ENCODE data around the gene RTBDN.
A peak's percentile ranks its signal among the peaks of the same experiment; 100 is the strongest.

RTBDN gene

DNA sequence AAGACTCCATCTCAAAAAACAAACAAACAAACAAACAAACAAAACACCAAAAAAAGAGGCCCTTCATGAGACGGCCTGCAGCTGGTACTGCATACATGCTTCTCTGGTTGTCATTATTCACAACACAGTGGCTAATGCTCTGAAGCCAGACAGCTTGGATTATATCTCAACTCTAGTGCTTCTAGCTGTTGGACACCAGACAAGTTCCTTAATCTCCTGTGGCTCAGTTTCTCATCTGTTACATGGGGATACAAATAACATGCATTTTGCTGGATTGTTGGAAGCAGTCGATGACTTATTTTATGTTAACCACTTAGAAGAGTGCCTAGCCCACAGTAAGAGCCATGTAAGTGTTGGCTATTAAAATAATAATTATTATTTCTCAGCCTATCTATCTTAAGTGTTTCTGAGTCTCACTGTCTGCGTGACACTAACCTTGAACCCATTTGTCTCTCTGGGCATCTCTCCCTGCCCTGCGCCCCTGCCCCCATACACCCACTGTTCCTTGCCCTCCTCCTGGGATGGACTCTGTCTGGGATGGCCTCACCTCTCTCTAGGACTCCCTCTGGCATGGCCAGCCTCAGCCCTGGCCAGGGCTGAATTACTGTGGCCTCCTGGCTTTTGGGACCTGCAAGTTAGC lies 46.2 kb downstream of the RTBDN start:
- TF ChIP-seq, protein P1, sequence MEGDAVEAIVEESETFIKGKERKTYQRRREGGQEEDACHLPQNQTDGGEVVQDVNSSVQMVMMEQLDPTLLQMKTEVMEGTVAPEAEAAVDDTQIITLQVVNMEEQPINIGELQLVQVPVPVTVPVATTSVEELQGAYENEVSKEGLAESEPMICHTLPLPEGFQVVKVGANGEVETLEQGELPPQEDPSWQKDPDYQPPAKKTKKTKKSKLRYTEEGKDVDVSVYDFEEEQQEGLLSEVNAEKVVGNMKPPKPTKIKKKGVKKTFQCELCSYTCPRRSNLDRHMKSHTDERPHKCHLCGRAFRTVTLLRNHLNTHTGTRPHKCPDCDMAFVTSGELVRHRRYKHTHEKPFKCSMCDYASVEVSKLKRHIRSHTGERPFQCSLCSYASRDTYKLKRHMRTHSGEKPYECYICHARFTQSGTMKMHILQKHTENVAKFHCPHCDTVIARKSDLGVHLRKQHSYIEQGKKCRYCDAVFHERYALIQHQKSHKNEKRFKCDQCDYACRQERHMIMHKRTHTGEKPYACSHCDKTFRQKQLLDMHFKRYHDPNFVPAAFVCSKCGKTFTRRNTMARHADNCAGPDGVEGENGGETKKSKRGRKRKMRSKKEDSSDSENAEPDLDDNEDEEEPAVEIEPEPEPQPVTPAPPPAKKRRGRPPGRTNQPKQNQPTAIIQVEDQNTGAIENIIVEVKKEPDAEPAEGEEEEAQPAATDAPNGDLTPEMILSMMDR (IDR thresholded peaks at IDR 0.05; ENCODE audit: extremely low read depth, missing control alignments), result no peak
- DNase-seq (ENCODE audit: low spot score), result no peak

DNA sequence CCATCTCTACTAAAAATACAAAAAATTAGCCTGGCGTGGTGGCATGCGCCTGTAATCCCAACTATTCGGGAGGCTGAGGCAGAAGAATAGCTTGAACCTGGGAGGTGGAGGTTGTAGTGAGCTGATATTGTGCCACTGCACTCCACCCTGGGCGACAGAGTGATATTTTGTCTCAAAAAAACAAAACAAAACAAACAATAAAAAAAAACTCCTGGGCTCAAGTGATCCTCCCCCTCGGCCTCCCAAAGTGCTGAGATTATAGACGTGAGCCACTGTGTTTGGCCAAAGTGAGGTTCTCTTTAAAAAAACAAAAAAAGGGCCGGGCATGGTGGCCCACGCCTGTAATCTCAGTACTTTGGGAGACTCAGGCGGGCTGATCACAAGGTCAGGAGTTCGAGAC lies 46.9 kb downstream of the RTBDN start:
- no peak for DNase-seq (ENCODE audit: low spot score)
- TF ChIP-seq, protein P1 (IDR thresholded peaks at IDR 0.05; ENCODE audit: extremely low read depth, missing control alignments), result no peak

DNA sequence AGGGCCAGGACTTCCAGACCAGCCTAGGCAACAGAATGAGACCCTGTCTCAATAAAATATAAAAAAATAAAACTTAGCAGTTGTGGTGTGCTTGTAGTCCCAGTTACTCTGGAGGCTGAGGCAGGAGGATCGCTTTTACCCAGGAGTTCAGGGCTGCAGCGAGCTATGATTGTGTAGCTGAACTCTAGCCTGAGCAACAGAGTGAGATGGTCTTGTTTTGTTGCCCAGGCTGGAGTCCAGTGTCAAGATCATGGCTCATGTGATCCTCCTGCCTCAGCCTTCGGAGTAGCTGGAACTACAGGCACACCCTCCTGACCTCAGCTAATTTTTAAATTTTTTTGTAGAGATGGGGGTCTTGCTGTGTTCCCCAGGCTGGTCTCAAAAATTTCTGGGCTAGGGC lies 47.4 kb downstream of the RTBDN start:
- TF ChIP-seq, protein P1 (IDR thresholded peaks at IDR 0.05; ENCODE audit: extremely low read depth, missing control alignments), result no peak
- DNase-seq (ENCODE audit: low spot score), result no peak

DNA sequence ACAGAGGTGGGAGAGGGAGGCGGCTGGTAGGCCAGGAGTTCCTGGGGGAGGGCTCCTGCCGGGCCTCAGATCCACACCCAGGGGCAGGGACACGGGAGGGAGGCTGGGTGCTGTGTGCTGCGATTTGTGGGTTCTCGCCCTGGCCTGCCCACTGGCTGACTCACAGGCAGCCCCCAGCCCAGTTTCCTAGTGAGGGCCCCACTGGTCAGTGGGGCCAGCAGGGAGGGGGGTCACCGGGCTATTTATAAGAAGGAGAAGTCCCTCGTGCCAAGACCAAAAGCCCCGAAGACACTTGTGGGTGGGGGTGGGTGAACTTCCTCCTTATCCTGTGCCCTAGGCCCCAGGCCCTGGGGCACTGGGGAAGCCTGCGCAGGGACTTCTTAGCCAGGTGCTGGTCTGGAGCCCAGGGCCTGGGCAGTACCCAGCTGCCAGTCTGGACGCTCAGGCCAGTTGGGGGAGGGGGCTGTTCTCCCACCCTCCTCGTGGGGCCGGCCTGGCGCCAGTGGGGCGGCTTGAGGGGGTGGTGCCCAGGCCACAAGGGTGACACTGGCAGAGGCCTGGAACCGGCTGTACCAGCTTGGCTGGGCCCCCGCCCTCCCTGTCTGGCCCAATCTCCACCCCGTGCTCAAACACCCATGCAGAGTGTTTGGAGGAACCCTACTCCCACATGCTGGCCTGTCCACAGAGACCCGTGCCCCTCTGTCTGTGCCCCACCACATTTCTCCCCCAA lies 48.1 kb downstream of the RTBDN start:
- peak; percentile 15 for DNase-seq (ENCODE audit: low spot score)

DNA sequence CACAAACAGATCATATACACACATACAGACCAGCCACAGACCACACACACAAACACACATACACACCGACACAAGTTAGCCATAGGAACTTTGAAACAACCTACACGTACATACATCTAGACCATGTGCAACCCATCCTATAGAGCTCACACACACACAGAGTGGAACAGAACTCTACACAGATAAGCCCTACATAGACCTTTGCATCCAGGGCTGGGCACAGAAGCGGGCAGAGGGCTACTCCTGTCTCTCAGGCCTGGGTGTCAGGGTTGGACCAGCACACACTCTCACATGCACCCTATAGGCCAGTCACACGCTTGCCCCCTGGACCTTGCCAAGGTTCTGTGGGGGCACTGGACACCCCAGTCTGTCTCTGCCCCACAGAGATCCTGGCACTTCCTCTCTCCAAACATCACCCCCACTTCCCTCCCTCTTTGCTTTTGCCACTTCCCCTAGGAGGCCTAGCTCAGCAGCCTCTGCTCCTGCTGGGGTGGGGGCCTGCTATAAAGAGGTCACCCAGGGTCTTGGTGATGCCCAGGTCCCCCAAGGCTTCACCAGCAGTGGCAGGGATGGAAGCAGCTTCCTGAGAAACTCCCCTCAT lies 48.8 kb downstream of the RTBDN start:
- no peak for DNase-seq (ENCODE audit: low spot score)
- TF ChIP-seq, protein P1 (IDR thresholded peaks at IDR 0.05; ENCODE audit: extremely low read depth, missing control alignments), result no peak

More for the DNA sequence above, 48.1 kb downstream of the RTBDN start:
- TF ChIP-seq, protein P1 (IDR thresholded peaks at IDR 0.05; ENCODE audit: extremely low read depth, missing control alignments), result no peak

DNA sequence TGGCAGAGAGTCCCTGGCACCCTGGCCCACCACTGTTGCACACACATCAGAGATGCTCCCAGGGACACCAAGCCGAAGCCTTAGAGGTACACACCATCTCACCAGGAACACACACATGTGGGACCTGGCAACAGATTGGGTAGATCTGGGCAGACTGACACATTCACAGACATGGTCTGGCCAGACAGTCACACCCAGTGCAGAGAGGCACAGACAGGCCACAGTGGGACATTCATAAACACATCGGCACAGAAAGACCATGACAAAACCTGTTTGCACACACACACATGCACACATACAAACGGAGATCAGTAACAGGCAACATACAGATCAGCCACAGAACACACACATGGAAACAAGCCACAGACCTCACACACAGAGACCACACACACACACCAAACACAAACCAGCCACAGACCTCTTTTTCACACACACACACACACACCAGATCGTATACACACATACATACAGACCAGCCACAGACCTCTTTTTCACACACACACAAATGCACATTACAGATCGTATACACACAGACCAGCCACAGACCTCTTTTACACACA lies 49.4 kb downstream of the RTBDN start:
- no peak for DNase-seq (ENCODE audit: low spot score)
- TF ChIP-seq, protein P1 (IDR thresholded peaks at IDR 0.05; ENCODE audit: extremely low read depth, missing control alignments), result no peak

DNA sequence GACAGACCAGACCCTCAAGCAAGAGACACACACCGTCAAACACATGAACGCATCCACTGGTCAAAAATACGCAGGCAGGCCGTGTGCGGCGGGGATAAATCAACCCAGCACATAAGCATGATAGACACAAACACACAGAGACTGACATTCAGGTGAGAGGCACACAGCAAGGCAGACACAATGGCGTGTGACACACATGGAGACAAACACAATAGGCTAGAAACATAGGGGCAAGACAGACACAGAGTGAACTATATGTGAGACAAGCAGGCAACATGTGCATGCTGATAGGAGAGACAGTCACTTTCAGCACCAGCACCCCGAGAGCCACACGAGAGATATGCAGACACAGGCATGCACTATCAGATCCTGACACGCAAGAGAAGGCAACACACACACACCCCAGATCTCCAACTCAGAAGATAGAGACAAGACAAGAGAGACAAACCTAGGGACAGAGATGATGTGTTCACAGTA lies 49.9 kb downstream of the RTBDN start:
- TF ChIP-seq, protein P1 (IDR thresholded peaks at IDR 0.05; ENCODE audit: extremely low read depth, missing control alignments), result no peak
- no peak for DNase-seq (ENCODE audit: low spot score)

Measured in GM20000 (cell line).